Measurements from ENCODE around the gene PTOV1. TPM values are rescaled to one million over a fixed set of nuclear protein-coding genes. Genes with fewer than 3 reads are reported as not detected.

PTOV1 gene
- total and polyA plus RNA-seq, 10 of the 15 experiments (the other 5 are each of a cell fraction or from before 2014, with no cell fraction given): 3.2 to 83.5 (median 22.3) TPM

DNA sequence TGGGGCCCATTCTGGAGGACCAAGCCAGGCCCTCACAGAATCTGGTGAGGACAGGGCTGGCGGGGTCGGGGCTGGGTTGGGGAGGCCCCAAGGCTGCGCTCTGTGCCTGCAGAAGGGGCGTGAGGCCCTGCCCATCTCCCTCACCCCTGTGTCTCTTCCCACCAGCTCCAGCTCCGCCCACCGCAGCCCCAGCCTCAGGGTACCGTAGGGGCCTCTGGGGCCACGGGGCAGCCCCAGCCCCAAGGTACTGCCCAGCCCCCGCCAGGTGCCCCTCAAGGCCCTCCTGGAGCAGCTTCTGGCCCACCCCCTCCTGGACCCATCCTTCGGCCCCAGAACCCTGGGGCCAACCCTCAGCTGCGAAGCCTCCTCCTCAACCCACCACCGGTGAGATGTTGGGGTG lies 15.4 kb upstream of the PTOV1 start (continued):
- TF ChIP-seq MXI1 (IDR thresholded peaks at IDR 0.05; ENCODE audit: low read depth, low read length) (no peak), DPF2 (IDR thresholded peaks at IDR 0.05) (no peak)

DNA sequence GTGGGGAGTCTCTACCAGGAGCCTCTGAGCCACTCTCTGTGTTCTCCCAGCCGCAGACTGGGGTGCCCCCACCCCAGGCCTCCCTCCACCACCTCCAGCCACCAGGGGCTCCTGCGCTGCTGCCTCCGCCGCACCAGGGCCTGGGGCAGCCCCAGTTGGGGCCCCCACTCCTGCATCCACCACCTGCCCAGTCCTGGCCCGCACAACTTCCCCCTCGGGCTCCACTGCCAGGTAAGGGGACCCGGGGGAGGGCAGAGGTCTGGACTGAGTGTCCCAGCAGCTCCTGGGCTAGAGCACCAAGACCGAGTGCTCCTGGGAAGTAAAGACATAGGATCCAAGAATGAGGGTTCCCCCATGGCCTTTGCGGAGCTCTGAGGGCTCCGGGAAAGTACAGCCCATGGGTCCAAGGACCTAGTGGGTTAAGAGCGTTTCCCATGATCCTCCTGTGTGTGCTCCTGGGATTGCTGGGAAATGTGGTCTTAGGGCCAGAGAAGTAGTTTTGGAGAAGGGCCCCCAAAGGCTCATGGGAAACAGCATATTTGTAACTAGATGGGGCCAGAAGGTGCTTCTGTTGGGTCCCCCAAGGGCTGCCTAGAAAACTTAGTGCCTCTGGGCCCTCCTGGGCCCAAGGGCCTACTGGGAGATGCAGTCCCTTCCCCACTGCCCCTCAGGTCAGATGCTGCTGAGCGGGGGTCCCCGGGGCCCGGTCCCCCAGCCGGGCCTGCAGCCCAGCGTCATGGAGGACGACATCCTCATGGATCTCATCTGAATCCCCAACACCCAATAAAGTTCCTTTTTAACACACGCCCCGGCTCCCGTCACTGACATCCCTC lies 14.6 kb upstream of the PTOV1 start:
- Histone ChIP-seq H2AFZ (ENCODE audit: control insufficient read depth, low read depth, low read length) (no peak overlapping the region), H3K4me3 (no peak overlapping the region), H3K9me3 (replicated peaks; ENCODE audit: control insufficient read depth, insufficient read depth, low read length) (no peaks in the 10 kb centered on the region), H3K79me2 (ENCODE audit: control insufficient read depth, insufficient read depth, low read length) (no peaks in the 10 kb centered on the region), H4K20me1 (ENCODE audit: control insufficient read depth, insufficient read depth) (no peaks in the 10 kb centered on the region), H3K9ac (ENCODE audit: control insufficient read depth, insufficient read depth, low read length) (no peak overlapping the region), H3K4me1 (ENCODE audit: control insufficient read depth, insufficient read depth, low read length) (no peaks in the 10 kb centered on the region), H3K36me3 (ENCODE audit: control insufficient read depth in 2 of 2, insufficient read depth in 2 of 2, low read length in 1 of 2) (peaks cover 19 to 27% of the 10 kb centered on the region in 2 experiments), H3K27ac (ENCODE audit: control insufficient read depth, insufficient read depth) (no peak overlapping the region), H3K27me3 (replicated peaks in 1 of 2; ENCODE audit: control insufficient read depth in 2 of 2, insufficient read depth in 2 of 2, low read length in 1 of 2) (no peaks in the 10 kb centered on the region), H3K4me2 (ENCODE audit: control insufficient read depth, insufficient read depth) (no peak overlapping the region)
- WGBS (ENCODE audit: insufficient coverage, insufficient replicate concordance, low lambda C conversion rate, missing lambda C conversion rate): 97% methylated on average over 17 of the region's 20 CpGs
- in situ Hi-C loops (cut with MboI) (no loop called here), intact Hi-C loops (cut with micrococcal nuclease; ENCODE audit: unreplicated experiment) (no loop called here)
- CTCF ChIA-PET: interaction anchor here (1.2 kb wide), 1 partner anchor 102 kb away, joined by 3 read pairs; no protein-coding TSS in a partner anchor
- DNase-seq (ENCODE audit: low read depth, low spot score): no peak
- no TSS peak for BruUV-seq (replicated peaks)
- ATAC-seq: no peak
- FAIRE-seq: no peak
- POLR2A ChIA-PET: interaction anchor here (0.6 kb wide), 1 partner anchor 21 kb away, joined by 3 read pairs; no protein-coding TSS in a partner anchor
- RAD21 ChIA-PET (ENCODE audit: unreplicated experiment): no interaction called here
- SMC1A ChIA-PET (ENCODE audit: uncharacterized antibody, unreplicated experiment): no interaction called here
- TF ChIP-seq RELA (IDR thresholded peaks at IDR 0.05; ENCODE audit: borderline replicate concordance, partially characterized antibody): no peak
- no peak for TF ChIP-seq ZNF24 (IDR thresholded peaks at IDR 0.05)
- TF ChIP-seq SIX5 (IDR thresholded peaks at IDR 0.05; ENCODE audit: low read depth, low read length, severe bottlenecking): peak; percentile 30

DNA sequence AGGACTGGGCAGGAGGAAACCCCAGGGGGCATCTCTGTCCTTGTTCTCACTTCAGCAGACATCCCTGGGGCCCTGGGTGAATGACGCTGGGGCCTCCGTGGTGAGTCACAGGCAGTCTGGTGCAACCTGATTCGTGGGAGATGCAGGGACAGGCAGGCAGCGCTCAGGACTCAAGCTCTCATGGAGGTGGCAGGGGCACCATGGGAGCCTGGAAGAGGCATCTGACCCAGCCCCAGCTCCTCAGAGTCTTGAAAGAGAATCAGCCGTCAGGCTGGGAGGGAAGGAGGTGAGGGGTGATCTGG lies 14.0 kb upstream of the PTOV1 start:
- Histone ChIP-seq H3K4me3 (no peak overlapping the region), H3K4me1 (ENCODE audit: control insufficient read depth, insufficient read depth, low read length) (no peaks in the 10 kb centered on the region), H3K79me2 (ENCODE audit: control insufficient read depth, insufficient read depth, low read length) (no peaks in the 10 kb centered on the region), H3K9me3 (replicated peaks; ENCODE audit: control insufficient read depth, insufficient read depth, low read length) (no peaks in the 10 kb centered on the region), H2AFZ (ENCODE audit: control insufficient read depth, low read depth, low read length) (no peak overlapping the region), H3K4me2 (ENCODE audit: control insufficient read depth, insufficient read depth) (no peak overlapping the region), H3K36me3 (ENCODE audit: control insufficient read depth in 2 of 2, insufficient read depth in 2 of 2, low read length in 1 of 2) (peaks cover 16 to 23% of the 10 kb centered on the region in 2 experiments), H3K27me3 (replicated peaks in 1 of 2; ENCODE audit: control insufficient read depth in 2 of 2, insufficient read depth in 2 of 2, low read length in 1 of 2) (no peaks in the 10 kb centered on the region), H3K9ac (ENCODE audit: control insufficient read depth, insufficient read depth, low read length) (no peak overlapping the region), H4K20me1 (ENCODE audit: control insufficient read depth, insufficient read depth) (no peaks in the 10 kb centered on the region), H3K27ac (ENCODE audit: control insufficient read depth, insufficient read depth) (no peak overlapping the region)
- RAD21 ChIA-PET (ENCODE audit: unreplicated experiment): no interaction called here
- SMC1A ChIA-PET (ENCODE audit: uncharacterized antibody, unreplicated experiment): no interaction called here
- no peak for TF ChIP-seq NFIC (IDR thresholded peaks at IDR 0.05; ENCODE audit: low read depth, low read length)
- intact Hi-C loops (cut with micrococcal nuclease; ENCODE audit: unreplicated experiment) (no loop called here), in situ Hi-C loops (cut with MboI) (no loop called here)
- DNase-seq (ENCODE audit: low read depth, low spot score) (no peak), ATAC-seq (no peak), FAIRE-seq (no peak)
- 90% methylated on average over 5 of the region's 5 CpGs for WGBS (ENCODE audit: insufficient coverage, insufficient replicate concordance, low lambda C conversion rate, missing lambda C conversion rate)
- no TSS peak for BruUV-seq (replicated peaks)
- CTCF ChIA-PET: interaction anchor here (1.2 kb wide), 1 partner anchor 101 kb away, joined by 3 read pairs; no protein-coding TSS in a partner anchor
- POLR2A ChIA-PET: no interaction called here

Data from GM12878 (cell line).